ENCODE measurements around the gene GALNT15. TPM values are rescaled to one million over a fixed set of nuclear protein-coding genes. Genes with fewer than 3 reads are reported as not detected.

The GALNT15 gene
- total and polyA plus RNA-seq, 4 donors, result under 0.01 to 2.8 (median 1.3) TPM

DNA sequence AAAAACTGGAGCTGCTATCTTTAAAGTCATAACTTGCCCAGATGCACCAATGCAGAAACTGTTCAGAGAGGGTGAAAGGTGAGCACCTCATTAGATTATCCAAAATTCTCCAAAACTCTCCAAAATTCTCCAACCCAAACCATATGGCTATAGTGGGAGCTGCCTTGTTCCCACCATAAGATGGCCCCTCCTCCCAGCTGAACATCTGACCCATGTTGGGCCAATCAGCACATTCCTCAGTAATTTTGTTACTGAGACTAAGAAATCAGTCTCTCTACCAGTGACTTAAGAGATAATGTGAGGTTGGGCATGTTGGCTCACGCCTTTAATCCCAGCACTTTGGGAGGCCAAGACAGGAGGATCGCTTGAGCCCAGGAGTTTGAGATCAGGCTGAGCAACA, 57.5 kb downstream of the GALNT15 start:
- H3K27ac ChIP-seq (ENCODE audit: low read depth in 1 of 2, low read length in 2 of 2), result no peak overlapping the region
- no peak overlapping the region for H3K4me3 ChIP-seq (ENCODE audit: low read depth in 1 of 3, low read length in 3 of 3)
- no peaks in the 10 kb centered on the region for H3K4me1 ChIP-seq (ENCODE audit: control insufficient read depth in 4 of 4, insufficient read depth in 4 of 4, low read length in 3 of 4)
- no peak for DNase-seq (ENCODE audit: low spot score)
- H3K27me3 ChIP-seq (ENCODE audit: control insufficient read depth in 4 of 4, insufficient read depth in 4 of 4, low read length in 3 of 4), result no peaks in the 10 kb centered on the region
- no peaks in the 10 kb centered on the region for H3K9me3 ChIP-seq (ENCODE audit: control insufficient read depth in 4 of 4, low read length in 3 of 4)
- no peak overlapping the region for H3K9ac ChIP-seq (ENCODE audit: low read depth in 1 of 2, low read length in 2 of 2)
- WGBS, result 94% methylated on average over 2 of the region's 2 CpGs
- TF ChIP-seq FOXA2 (IDR thresholded peaks at IDR 0.05) (no peak), RXRA (IDR thresholded peaks at IDR 0.05) (no peak), SP1 (IDR thresholded peaks at IDR 0.05) (no peak), TAF1 (conservative IDR thresholded peaks at IDR 0.05) (no peak), YY1 (IDR thresholded peaks at IDR 0.05) (no peak), FOXA1 (IDR thresholded peaks at IDR 0.05) (no peak), JUND (IDR thresholded peaks at IDR 0.05) (no peak), GABPA (IDR thresholded peaks at IDR 0.05 in 1 of 2, conservative IDR thresholded peaks at IDR 0.05 in 1 of 2) (no peak), EGR1 (IDR thresholded peaks at IDR 0.05; ENCODE audit: low read depth in 2 of 2) (no peak), HNF4G (IDR thresholded peaks at IDR 0.05) (no peak), RAD21 (IDR thresholded peaks at IDR 0.05) (no peak), HNF4A (conservative IDR thresholded peaks at IDR 0.05) (no peak)
- TF ChIP-seq, protein P1, sequence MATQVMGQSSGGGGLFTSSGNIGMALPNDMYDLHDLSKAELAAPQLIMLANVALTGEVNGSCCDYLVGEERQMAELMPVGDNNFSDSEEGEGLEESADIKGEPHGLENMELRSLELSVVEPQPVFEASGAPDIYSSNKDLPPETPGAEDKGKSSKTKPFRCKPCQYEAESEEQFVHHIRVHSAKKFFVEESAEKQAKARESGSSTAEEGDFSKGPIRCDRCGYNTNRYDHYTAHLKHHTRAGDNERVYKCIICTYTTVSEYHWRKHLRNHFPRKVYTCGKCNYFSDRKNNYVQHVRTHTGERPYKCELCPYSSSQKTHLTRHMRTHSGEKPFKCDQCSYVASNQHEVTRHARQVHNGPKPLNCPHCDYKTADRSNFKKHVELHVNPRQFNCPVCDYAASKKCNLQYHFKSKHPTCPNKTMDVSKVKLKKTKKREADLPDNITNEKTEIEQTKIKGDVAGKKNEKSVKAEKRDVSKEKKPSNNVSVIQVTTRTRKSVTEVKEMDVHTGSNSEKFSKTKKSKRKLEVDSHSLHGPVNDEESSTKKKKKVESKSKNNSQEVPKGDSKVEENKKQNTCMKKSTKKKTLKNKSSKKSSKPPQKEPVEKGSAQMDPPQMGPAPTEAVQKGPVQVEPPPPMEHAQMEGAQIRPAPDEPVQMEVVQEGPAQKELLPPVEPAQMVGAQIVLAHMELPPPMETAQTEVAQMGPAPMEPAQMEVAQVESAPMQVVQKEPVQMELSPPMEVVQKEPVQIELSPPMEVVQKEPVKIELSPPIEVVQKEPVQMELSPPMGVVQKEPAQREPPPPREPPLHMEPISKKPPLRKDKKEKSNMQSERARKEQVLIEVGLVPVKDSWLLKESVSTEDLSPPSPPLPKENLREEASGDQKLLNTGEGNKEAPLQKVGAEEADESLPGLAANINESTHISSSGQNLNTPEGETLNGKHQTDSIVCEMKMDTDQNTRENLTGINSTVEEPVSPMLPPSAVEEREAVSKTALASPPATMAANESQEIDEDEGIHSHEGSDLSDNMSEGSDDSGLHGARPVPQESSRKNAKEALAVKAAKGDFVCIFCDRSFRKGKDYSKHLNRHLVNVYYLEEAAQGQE (IDR thresholded peaks at IDR 0.05), result no peak
- TF ChIP-seq, protein P2, sequence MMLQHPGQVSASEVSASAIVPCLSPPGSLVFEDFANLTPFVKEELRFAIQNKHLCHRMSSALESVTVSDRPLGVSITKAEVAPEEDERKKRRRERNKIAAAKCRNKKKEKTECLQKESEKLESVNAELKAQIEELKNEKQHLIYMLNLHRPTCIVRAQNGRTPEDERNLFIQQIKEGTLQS (IDR thresholded peaks at IDR 0.05), result no peak
- TF ChIP-seq, protein P3, sequence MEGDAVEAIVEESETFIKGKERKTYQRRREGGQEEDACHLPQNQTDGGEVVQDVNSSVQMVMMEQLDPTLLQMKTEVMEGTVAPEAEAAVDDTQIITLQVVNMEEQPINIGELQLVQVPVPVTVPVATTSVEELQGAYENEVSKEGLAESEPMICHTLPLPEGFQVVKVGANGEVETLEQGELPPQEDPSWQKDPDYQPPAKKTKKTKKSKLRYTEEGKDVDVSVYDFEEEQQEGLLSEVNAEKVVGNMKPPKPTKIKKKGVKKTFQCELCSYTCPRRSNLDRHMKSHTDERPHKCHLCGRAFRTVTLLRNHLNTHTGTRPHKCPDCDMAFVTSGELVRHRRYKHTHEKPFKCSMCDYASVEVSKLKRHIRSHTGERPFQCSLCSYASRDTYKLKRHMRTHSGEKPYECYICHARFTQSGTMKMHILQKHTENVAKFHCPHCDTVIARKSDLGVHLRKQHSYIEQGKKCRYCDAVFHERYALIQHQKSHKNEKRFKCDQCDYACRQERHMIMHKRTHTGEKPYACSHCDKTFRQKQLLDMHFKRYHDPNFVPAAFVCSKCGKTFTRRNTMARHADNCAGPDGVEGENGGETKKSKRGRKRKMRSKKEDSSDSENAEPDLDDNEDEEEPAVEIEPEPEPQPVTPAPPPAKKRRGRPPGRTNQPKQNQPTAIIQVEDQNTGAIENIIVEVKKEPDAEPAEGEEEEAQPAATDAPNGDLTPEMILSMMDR (IDR thresholded peaks at IDR 0.05; ENCODE audit: low read depth, low read length, missing input control), result no peak
- TF ChIP-seq, protein P4, sequence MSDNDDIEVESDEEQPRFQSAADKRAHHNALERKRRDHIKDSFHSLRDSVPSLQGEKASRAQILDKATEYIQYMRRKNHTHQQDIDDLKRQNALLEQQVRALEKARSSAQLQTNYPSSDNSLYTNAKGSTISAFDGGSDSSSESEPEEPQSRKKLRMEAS (IDR thresholded peaks at IDR 0.05), result no peak
- TF ChIP-seq, protein P5, sequence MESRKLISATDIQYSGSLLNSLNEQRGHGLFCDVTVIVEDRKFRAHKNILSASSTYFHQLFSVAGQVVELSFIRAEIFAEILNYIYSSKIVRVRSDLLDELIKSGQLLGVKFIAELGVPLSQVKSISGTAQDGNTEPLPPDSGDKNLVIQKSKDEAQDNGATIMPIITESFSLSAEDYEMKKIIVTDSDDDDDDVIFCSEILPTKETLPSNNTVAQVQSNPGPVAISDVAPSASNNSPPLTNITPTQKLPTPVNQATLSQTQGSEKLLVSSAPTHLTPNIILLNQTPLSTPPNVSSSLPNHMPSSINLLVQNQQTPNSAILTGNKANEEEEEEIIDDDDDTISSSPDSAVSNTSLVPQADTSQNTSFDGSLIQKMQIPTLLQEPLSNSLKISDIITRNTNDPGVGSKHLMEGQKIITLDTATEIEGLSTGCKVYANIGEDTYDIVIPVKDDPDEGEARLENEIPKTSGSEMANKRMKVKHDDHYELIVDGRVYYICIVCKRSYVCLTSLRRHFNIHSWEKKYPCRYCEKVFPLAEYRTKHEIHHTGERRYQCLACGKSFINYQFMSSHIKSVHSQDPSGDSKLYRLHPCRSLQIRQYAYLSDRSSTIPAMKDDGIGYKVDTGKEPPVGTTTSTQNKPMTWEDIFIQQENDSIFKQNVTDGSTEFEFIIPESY (IDR thresholded peaks at IDR 0.05), result no peak
- no peaks in the 10 kb centered on the region for H3K36me3 ChIP-seq (ENCODE audit: control insufficient read depth in 4 of 4, insufficient read depth in 3 of 4, low read depth in 1 of 4, low read length in 3 of 4)

All from liver (tissue), 9 donors.